Measurements from ENCODE around the gene TMEM132C.
"Not testable (repeated sequence)": the region's sequence is repeated elsewhere in the genome, so short reads cannot be mapped to it uniquely, and the experiment has no call there.

TMEM132C gene

DNA sequence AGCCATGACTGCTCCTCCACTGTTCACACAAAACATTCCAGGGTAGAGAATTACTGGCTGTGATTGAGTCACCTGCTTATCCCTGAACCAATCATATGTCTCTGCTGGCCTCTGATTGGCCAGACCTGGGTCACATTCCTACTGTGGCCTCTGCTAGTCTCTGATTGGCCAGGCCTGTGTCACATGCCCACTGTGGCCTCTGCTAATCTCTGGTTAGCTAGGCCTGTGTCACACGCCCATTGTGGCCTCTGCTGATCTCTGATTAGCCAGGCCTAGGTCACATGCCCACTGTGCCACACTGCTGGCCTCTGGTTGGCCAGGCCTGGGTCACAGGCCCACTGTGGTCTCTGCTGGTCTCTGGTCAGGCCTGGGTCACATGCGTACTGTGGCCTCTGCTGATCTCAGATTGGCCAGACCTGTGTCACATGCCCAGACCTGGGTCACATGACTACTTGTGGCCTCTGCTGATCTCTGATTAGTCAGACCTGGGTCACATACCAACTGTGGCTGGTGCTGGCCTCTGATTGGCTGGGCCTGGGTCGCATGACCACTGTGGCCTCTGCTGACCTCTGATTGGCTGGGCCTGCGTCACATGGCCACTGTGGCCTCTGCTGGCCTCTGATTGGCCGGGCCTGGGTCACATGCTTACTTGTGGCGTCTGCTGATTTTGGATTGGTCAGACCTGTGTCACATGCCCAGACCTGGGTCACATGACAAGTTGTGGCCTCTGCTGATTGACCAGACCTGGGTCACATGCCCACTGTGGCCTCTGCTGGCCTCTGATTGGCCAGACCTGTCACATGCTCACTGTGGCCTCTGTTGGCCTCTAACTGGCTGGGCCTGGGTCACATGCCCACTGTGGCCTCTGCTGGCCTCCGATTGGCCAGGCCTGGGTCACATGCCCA, 305.2 kb downstream of the TMEM132C start:
- DNase-seq = no peak

DNA sequence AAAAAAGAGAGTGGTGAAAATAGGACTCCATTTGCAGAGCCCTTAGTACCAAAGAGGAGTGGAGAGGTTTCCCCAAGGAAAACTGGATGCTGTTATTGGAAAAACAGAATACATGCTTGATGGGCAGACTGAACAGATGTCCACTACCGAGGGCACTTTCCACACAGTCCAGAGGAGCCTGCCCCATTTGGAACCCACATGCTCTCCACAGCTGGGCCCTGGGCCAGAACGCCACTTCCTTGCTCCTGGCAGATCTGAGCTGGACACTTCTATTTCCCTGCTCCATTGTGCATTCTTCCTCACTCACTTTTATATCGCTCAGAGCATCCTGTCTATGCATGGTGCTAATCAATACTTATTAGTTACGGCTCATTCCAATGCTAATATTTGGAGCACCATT, 306.9 kb downstream of the TMEM132C start:
- DNase-seq = no peak

DNA sequence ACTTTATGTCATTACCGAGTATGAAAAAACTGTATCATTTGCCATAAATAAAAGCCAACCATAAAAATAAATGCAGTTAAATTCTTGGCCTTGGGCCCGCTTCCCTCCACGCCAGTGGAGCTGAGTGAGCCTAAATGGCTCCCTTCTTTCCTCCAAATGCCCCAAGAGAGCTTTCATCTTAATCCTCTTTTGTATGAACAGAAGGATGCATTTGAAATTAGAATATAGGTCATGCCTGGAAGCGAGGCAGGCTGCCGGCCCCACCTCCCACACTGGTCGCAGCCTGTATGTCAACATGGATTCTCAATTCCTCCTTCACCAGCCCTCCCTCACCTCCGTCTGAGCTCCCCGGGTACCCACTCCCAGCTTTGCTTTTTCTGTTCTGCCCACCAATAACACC, 311.1 kb downstream of the TMEM132C start:
- no peak for DNase-seq

DNA sequence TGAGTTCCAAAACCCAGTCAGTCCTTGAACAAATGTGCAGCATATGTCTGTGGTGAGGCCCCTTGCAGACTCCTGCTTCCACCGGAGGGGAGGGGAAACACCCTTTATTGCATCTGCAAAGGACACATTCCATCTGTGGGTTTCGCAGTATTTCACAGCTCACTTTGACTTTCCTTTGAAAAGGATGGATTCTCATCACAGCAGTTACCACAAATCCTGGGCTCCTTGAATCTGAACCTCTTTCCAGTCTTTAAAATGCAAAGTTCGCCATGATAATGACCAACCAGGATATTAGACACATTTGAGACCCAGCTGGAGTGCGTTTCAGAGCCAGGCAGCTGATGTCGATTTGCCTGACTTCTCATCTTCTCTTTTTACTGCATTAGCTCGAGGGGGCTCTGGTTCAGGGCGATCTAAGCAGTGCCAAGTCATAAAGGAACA, 314.4 kb downstream of the TMEM132C start:
- no peak for DNase-seq

DNA sequence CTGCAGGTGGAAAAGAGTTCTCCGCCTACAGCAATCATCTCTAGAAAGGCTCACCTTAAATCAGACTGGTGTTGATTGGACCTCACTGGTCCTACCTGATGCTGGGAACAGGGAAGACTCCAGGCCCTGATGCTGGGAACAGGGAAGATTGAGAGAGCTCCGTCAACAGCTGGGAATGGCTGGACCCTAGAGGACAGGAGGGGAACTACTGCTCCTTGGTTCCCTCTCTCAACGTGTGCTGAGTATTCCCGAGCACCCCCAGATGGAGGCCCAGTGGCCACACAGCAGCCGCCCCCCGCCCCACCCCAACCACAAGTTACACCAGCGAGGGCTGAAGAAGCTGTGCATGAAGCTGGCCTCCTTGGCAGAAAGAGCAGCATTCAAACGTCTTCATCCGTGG, 316.5 kb downstream of the TMEM132C start:
- no peak for DNase-seq

DNA sequence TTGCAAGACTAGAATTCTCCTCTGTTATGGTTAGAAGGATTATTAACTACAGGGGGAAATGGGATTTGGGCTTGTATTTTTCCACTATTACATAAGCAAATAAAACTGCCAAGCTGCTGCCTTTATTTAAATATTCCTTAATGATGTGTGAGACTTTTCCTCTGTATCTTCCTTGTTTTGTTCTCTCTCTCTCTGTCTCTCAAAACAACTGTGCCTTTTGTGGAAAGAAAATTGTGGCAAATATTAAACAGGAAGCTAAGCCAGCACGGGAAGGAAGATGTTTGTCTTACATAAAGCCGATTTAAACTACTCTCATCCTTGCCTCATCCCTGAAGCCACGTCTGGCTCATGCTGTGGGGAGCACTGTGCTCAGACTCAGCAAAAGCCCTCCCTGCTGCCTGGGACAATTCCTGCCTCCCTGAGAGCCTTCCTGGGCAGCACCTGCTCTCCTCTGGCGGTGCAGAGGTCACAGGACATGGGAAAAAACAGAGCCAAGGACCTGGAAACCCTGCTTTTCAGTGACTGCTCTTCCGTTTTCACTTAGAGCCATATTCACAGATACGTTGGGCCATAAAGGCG, 319.6 kb downstream of the TMEM132C start:
- no peak for DNase-seq

DNA sequence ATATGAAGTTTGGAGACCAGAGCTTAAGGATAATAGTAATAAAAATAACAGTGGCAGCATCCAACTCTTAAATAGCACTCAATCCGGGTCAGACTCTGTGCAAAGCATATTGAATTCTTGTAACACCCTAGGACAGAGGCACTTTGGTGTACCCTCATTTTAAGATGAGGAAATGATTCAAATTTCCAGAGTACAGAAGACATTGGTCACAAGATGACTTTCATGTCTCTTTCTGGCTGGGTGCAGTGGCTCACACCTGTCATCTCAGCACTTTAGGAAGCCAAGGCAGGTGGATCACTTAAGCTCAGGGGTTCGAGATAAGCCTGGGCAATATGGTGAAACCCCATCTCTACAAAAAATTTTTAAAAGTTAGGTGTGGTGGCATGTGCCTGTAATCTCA, 320.9 kb downstream of the TMEM132C start:
- no peak for DNase-seq

DNA sequence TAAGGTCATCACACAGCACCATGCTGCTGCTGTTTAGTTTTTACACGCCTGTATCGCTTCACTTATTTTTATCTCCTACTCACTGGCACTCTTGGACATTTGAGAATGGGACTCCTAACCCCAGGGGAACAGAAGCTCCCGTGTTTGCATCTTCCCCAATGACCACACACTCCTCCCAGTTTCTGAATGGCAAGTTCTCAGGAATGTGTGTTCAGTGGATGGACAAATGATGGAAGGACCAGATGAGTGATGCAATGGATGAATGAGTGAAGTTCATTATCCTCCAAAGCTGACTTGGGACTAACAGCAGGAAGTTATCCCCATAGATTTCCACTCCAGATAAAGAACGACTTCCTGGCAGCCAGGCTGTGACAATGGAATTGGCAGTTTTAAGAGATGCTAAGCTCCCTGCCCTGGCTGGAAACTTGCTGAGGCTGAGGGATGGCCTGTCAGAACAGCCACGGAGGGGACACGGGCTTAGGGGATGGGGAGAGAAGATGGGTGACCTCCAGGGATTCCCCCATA, 325.3 kb downstream of the TMEM132C start:
- no peak for DNase-seq

DNA sequence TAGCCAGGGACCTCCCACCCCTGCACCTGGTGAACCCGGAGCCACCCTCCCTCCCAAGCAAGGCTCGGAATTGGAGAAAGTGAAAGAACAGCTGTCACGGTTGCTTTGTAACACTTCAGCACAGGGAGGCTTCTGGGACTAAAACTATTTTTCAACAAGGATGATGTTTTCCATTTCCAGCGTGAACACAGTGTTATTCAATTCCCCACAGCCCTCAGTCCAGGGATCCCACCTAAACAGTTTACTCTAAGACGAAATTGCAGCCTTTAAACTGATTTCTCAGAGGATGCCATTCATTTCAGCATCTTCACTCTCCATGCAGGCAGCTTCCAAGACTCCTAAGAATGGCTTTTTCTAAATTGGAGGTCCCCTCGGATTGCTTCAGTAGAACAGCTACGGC, 327.6 kb downstream of the TMEM132C start:
- no peak for DNase-seq

DNA sequence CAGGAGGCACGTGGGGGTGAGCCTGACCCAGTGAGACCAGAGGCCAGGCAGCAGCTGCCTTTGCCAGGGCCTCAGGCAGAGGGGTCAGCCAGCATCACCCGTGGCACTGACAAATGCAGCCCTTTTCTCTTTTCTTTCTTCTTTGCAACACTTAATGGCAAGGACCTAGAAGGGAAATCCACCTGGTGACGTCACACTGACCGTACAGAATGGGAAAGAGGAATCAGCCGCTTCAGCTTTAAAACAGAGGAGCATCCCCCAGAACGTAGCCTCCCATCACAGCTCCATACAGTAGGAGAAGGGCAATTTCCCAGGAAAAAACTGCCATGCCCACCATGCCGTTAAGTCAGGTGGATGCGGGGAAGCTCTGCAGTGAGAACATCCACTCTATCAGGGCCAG, 328.6 kb downstream of the TMEM132C start:
- no peak for DNase-seq

DNA sequence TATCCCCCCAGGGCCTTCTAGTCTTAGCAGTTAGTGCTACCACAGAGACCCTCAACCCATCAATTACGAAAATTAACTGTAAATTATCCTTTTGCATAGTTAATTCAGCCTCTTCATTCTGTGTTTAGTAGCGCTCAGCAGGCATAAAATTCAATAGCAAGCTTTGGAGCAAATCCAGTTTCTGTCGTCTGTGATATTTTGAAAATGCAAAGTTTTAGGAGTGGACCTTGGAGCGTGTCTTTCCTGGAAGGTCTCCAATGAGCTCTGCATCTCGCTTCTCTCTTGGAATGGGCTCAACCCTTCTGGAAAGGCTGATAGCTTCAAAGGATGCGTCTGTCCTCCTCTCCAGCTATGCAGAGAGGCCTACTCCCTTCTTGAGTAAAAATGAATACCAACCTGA, 333.9 kb downstream of the TMEM132C start:
- DNase-seq = no peak

DNA sequence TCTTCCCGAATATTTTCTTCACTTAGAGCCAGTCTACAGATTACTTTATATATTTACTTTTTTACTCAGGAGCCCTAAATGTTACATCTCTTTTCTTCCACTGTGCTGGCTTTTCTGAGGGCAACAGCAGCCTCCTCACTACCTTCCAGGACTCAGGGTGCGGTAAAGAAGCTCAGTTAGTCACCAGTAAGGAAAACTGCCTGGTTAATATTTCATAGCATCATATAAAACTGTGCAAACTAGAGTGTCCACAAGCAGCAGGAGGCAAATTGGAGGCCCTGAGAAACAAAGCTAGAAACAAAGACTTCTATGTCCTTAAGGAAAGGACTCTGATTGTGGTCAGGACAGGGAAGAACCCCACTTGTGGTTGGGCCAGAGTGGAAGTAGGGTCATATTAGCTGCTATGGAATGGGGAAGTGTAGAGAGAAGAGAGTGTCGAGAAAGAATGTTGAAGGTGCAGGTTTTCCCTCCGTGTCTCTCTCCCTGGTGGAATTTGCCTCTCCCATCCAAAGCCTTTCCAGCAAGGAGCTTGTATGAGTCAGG, 336.7 kb downstream of the TMEM132C start:
- DNase-seq = no peak

DNA sequence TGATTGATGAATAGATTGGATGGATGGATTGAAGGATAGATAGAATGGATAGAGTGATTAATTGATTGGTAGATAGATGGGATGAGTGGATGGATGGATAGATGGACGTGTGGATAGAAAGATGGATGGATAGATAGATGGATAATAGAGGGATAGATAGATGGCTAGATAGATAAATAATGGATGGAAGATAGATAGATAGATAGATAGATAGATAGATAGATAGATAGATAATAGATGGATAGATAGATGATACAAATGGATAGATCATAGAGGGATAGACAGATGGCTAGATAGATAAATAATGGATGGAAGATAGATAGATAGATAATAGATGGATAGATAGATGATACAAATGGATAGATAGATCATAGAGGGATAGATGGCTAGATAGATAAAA, 337.2 kb downstream of the TMEM132C start:
- DNase-seq = not testable (repeated sequence)

DNA sequence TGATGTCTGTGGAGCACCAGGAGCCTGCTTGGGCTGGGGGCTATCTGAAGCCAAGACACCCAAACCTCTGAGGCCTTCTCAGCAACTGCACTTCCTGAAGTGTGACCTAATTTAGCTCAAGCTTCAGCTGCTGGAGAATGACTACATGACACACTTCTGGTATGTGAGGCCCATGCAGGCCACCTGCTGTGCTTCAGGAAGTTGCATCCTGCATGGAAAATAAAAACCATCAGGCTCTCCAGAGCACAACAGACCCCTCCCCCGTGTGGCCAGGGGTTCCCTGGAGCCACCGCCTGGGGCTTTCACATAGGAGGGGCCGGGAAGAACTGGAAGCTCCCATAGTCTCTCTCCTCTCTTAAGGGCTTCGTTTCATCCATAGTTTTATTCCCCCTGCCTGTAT, 339.1 kb downstream of the TMEM132C start:
- no peak for DNase-seq

DNA sequence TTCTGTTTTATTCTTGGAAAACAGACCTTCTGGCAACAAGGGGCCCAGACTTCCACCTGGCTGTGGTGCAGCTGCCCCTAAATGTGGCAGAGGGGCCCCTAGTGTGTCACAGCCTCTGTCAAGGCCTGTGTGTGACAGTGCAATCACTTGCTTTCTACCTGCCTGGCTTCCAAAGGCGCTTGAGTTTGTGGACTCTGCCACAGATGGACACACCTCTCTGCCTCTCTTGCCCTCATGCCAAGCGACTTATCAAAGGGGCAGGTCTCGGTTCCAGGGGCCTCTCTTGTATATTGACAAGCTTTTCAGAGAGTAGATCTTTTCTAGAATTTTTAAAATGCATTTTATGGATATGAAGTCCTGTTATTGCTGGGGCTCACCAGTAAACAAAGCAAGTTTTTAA, 339.6 kb downstream of the TMEM132C start:
- no peak for DNase-seq

DNA sequence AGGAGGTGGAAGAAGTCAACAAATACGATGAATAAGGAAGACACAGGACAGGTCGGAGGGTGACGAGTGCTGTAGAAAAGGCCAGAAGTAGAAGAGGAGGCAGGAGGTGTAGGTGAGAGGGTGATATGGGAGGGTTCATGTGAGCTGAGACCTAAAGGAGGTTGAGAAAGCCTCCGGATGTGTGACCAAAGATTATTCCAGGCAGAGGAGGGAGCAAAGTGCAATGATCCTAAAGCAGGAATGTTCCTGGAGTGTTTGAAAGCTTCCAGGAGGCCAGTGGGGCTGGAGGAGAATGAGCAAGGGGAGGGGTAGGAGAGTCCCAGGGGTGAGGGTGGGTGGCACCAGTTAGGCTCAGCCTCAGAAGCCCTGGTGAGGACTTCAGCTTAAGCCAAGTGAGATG, 340.0 kb downstream of the TMEM132C start:
- DNase-seq = no peak

DNA sequence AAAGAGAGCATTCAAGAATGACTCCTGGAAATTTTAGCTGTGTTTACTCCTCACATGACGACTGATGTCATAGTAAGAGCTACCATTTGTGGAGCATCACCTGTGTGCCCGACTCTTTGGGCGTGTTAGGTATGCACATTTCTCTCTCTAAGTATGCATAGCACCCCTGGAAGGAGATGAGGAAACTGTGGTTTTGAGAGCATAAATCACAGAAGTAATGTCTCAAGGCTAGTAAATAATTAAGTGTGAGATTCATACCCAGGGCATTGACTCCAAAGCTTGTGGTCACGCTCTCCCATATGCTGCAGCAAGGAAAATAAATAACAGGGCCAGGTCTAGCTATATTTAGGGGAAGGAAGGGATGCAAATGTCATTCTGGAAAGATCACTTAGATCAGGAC, 340.7 kb downstream of the TMEM132C start:
- DNase-seq = no peak

DNA sequence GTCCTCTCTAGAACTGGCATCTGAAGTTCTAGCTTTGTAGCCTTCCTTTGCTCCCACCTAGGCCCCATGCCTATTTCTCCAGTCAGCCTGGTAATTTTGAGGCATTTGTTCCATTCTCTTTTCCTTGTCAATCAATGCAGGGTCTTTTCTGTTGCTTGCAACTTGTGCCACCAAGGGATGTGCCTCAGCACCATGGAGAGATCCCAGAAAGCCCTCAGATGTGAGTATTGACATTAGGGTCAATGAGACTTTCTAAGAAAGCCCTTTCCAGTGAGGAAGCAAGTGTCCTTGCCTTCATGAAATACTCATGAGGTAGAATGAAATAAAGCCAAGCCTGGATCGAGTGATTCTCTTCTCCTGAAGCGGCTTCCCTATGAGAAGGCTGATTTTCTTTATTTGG, 342.9 kb downstream of the TMEM132C start:
- DNase-seq = no peak

DNA sequence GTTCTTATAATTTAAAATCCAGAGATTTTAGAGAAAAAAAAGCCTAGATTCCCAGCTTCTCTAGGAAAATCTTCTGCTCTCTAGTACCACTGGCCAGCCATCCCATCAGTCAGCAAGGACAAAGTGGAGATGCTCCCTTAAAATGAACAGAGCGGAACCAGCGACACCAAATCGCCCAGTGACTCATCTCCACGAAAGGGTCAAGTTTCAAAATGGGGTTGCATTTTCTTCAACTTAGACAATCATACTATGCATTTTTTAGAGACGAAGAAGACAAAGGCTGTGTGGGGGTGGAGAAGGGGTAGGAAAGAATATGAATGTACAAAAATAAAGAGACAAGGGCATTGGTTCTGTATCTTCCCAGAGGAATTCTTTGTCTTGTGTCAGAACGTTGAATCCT, 344.8 kb downstream of the TMEM132C start:
- DNase-seq = no peak

DNA sequence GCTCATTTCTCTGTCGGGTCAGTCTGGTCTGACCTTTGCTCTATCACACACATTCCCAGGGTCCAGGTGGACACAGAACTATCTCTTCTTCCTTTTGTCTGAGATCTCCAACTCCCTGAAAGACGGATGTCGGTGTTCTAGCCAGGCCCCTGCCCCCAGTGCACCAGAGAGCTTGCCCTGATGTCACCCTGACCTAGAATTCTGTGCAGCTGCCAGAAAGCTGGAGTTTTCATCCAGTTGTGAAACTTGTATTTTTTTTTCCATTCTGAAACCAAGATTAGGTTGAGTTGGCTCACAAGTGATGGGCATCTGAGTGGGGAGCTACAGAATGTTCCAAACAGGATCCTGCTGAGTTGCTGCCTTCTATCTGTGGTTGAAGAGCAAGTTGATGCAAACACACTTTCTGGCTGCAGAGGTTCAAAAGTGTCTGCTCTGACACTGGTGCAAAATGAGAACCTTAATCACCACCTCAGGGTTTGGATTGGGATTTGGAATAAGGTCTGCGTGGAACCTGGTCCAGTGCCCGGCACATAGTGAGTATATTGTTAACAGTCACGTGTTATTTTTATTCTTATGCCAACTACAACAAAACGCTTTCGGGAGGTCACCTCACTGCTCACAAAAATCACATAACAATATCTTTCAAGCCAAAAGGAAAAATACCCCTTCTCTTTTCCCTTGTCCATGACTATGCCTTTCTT, 345.3 kb downstream of the TMEM132C start:
- no peak for DNase-seq

DNA sequence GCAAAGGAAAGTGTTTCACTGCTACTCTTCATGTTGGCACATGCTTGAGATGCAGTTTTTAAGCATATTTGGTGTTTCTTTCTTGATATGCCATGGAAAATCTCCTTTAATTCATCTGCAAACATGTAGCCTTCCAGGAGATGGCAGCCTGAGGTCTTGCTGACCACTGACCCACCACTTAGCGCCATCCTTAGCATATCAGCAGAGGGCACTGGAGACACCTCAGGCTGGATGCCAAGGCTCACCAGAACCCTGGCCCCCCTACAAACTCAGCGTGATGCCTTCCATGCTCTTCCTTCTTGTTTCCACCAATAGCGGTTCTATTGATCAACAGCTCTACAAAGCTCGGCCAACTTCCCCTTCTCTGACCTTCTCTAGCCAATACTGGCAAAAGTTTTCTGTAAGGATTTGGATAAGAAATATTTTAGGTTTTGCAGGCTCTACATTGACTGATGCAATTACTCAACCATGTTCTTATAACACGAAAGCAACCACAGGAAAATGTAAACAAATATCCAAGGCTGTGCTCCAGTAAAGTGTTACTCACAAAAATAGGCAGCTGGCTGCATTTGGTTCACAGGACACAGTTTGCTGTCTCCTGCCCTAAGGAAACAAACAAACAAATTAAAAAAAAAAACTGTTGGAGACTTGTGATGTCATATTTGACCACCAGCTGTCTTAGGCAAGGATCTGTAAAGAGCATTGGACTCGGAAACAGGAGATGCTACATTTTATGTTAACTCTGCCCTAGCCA, 347.0 kb downstream of the TMEM132C start:
- no peak for DNase-seq

DNA sequence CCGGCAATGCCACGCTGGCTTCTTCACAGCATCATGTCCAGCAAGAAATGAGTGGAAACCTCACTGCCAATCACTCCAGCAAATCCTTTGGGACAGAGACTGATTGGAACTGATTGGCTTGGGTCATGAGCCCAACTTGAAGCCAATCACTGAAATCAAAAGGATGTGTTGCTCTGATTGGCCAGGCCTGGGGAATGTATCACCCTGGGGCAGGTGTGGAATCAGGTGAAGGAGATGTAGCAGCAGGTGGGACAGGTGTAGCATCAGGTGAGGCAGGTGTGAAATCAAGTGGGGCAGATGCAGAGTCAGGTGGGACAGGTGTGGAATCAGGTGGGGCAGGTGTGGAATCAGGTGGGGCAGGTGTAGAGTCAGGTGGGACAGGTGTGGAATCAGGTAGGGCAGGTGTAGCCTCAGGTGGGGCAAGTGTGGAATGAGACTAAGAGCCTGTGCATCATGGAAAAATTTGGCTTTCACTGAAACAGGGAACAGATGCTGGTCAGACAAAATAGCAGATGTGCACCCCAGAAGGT, 350.4 kb downstream of the TMEM132C start:
- no peak for DNase-seq

Data from stimulated activated CD8-positive, alpha-beta memory T cell treated with anti-CD3 and anti-CD28 coated beads, Interleukin-4, amount 100 ng/mL, for 48 hours (primary cell).